ENCODE data around the gene FBXL19. TPM values are rescaled to one million over a fixed set of nuclear protein-coding genes. Genes with fewer than 3 reads are reported as not detected.

The FBXL19 gene
- total RNA-seq, 1 donor from 2014 or later = 76.8 TPM

- Mint-ChIP-seq H3K4me1 (ENCODE audit: low read depth, unreplicated experiment) (no peaks in the 10 kb centered on the region), H3K27me3 (ENCODE audit: unreplicated experiment) (peaks cover 7% of the 10 kb centered on the region), H3K9me3 (ENCODE audit: unreplicated experiment) (peaks cover 14% of the 10 kb centered on the region), H3K27ac (ENCODE audit: unreplicated experiment) (no peak within 1 kb of the TSS), H3K4me3 (ENCODE audit: unreplicated experiment) (no peak within 1 kb of the TSS), H3K36me3 (ENCODE audit: unreplicated experiment) (peaks cover 5% of the 10 kb centered on the region)
- DNase-seq = peak; percentile 97
- peak; percentile 99 for TF ChIP-seq CTCF (IDR thresholded peaks at IDR 0.05; ENCODE audit: partially characterized antibody, unreplicated experiment)
These were observed 61.5 kb downstream of the FBXL19 start, which contains the start of gene HSD3B7 for GRCh38 chr16:30984669-30985400. Gene HSD3B7, plus strand, starts transcription at chr16:30985207. Its CDS starts 452 bp downstream, at chr16:30985659.

- Mint-ChIP-seq H3K36me3 (ENCODE audit: unreplicated experiment) (peaks cover 5% of the 10 kb centered on the region), H3K4me1 (ENCODE audit: low read depth, unreplicated experiment) (no peaks in the 10 kb centered on the region), H3K27me3 (ENCODE audit: unreplicated experiment) (peaks cover 7% of the 10 kb centered on the region), H3K9me3 (ENCODE audit: unreplicated experiment) (peaks cover 14% of the 10 kb centered on the region), H3K4me3 (ENCODE audit: unreplicated experiment) (no peak overlapping the region), H3K27ac (ENCODE audit: unreplicated experiment) (no peak overlapping the region)
- peak; percentile 52 for DNase-seq
- TF ChIP-seq CTCF (IDR thresholded peaks at IDR 0.05; ENCODE audit: partially characterized antibody, unreplicated experiment) = no peak
These were observed 62.2 kb downstream of the FBXL19 start for GRCh38 chr16:30985401-30986128.

GRCh38 chr16:30986129-30986991 is 63.0 kb downstream of the FBXL19 start:
- H3K36me3 Mint-ChIP-seq (ENCODE audit: unreplicated experiment) = peaks cover 5% of the 10 kb centered on the region
- peaks cover 11% of the 10 kb centered on the region for H3K27me3 Mint-ChIP-seq (ENCODE audit: unreplicated experiment)
- H3K27ac Mint-ChIP-seq (ENCODE audit: unreplicated experiment) = no peak overlapping the region
- TF ChIP-seq CTCF (IDR thresholded peaks at IDR 0.05; ENCODE audit: partially characterized antibody, unreplicated experiment) = peak; percentile 36
- DNase-seq = no peak
- peaks cover 14% of the 10 kb centered on the region for H3K9me3 Mint-ChIP-seq (ENCODE audit: unreplicated experiment)
- no peaks in the 10 kb centered on the region for H3K4me1 Mint-ChIP-seq (ENCODE audit: low read depth, unreplicated experiment)
- no peak overlapping the region for H3K4me3 Mint-ChIP-seq (ENCODE audit: unreplicated experiment)

- no peak for TF ChIP-seq CTCF (IDR thresholded peaks at IDR 0.05; ENCODE audit: partially characterized antibody, unreplicated experiment)
- no peak for DNase-seq
- peaks cover 9% of the 10 kb centered on the region for H3K9me3 Mint-ChIP-seq (ENCODE audit: unreplicated experiment)
- no peaks in the 10 kb centered on the region for H3K4me1 Mint-ChIP-seq (ENCODE audit: low read depth, unreplicated experiment)
- H3K27ac Mint-ChIP-seq (ENCODE audit: unreplicated experiment) = no peak overlapping the region
- no peak overlapping the region for H3K4me3 Mint-ChIP-seq (ENCODE audit: unreplicated experiment)
- H3K36me3 Mint-ChIP-seq (ENCODE audit: unreplicated experiment) = peaks cover 3% of the 10 kb centered on the region
- H3K27me3 Mint-ChIP-seq (ENCODE audit: unreplicated experiment) = peaks cover 9% of the 10 kb centered on the region
These were observed 64.3 kb downstream of the FBXL19 start for GRCh38 chr16:30987581-30988190.
